Neural cell (in vitro differentiated cells): ENCODE data around the gene AKT1S1. TPM values are rescaled to one million over a fixed set of nuclear protein-coding genes. Genes with fewer than 3 reads are reported as not detected.

ENCODE experiments used
- H2AFZ ChIP-seq: fragments of 200-600, 300-800 bp; sonication (generic), shearing (Covaris generic); 2 replicates; pipeline ENCODE4 v1.6.0; 2014; ENCODE audit warnings: low read depth, mild to moderate bottlenecking, antibody characterized with exemption, low read length, moderate library complexity
- H3F3A ChIP-seq: fragments of 200-600 bp; shearing (Covaris generic); 2 replicates; pipeline ENCODE4 v1.6.1; 2016; ENCODE audit warnings: mild to moderate bottlenecking, moderate library complexity, mixed read lengths, antibody characterized with exemption, low read length; ENCODE audit not compliant: insufficient read depth, poor library complexity, severe bottlenecking
- H3K27ac ChIP-seq: fragments of 200-600, 300-800 bp; sonication (generic), shearing (Covaris generic); 2 replicates; pipeline ENCODE4 v1.5.1; 2014; ENCODE audit warnings: mild to moderate bottlenecking, low read length, moderate library complexity
- H3K27me3 ChIP-seq: fragments of 300-800, 200-600 bp; sonication (generic), shearing (Covaris generic); 2 replicates; pipeline ENCODE4 v1.6.0; 2014; ENCODE audit warnings: mild to moderate bottlenecking, low read depth, low read length, moderate library complexity; ENCODE audit not compliant: insufficient read depth
- H3K36me3 ChIP-seq: fragments of 300-800, 200-600 bp; sonication (generic), shearing (Covaris generic); 2 replicates; pipeline ENCODE4 v1.5.1; 2014; ENCODE audit warnings: mild to moderate bottlenecking, antibody characterized with exemption, low read length, moderate library complexity; ENCODE audit not compliant: insufficient read depth
- H3K4me2 ChIP-seq: fragments of 300-800, 200-600 bp; sonication (generic), shearing (Covaris generic); 2 replicates; pipeline ENCODE4 v1.6.0; 2014; ENCODE audit warnings: mild to moderate bottlenecking, low read length
- H3K4me3 ChIP-seq: fragments of 300-800, 200-600 bp; sonication (generic), shearing (Covaris generic); 2 replicates; pipeline ENCODE4 v1.5.1; 2014; ENCODE audit warnings: mild to moderate bottlenecking, low read length, moderate library complexity
- H3K79me2 ChIP-seq: fragments of 200-600 bp; shearing (Covaris generic); replicated peaks from 2 replicates; pipeline ENCODE4 v1.6.0; 2014; ENCODE audit warnings: mild to moderate bottlenecking, low read length, moderate library complexity; ENCODE audit not compliant: insufficient read depth
- H3K9ac ChIP-seq: fragments of 300-800, 200-600 bp; sonication (generic), shearing (Covaris generic); 2 replicates; pipeline ENCODE4 v1.6.1; 2016; ENCODE audit warnings: mild to moderate bottlenecking, low read length, mixed read lengths
- H3K9me2 ChIP-seq: fragments of 200-600 bp; shearing (Covaris generic); 2 replicates; pipeline ENCODE4 v1.6.1; 2016; ENCODE audit warnings: mild to moderate bottlenecking, low read length, mixed read lengths; ENCODE audit not compliant: insufficient read depth
- H3K9me3 ChIP-seq: fragments of 200-600, 300-800 bp; sonication (generic), shearing (Covaris generic); 2 replicates; pipeline ENCODE4 v1.6.1; 2016; ENCODE audit warnings: mild to moderate bottlenecking, mixed run types, low read length, moderate library complexity, mixed read lengths
- H4K20me1 ChIP-seq: fragments of 200-600 bp; shearing (Covaris generic); 2 replicates; pipeline ENCODE4 v1.6.1; 2016; ENCODE audit warnings: mild to moderate bottlenecking, mixed run types; ENCODE audit not compliant: insufficient read depth
- CTCF ChIP-seq: fragments of 450-650 bp; IDR thresholded peaks from 2 replicates; pipeline ENCODE4 v1.5.1; 2014; ENCODE audit warnings: antibody characterized with exemption, mild to moderate bottlenecking, moderate library complexity; ENCODE audit not compliant: poor library complexity, severe bottlenecking
- EP300 ChIP-seq: fragments of 450-650 bp; conservative IDR thresholded peaks from 2 replicates; pipeline ENCODE4 v1.6.1; 2014; ENCODE audit warnings: antibody characterized with exemption, mild to moderate bottlenecking, moderate library complexity; ENCODE audit not compliant: poor library complexity, severe bottlenecking
- EZH2 ChIP-seq: fragments of 200-600, 300-800 bp; shearing (Covaris generic), sonication (generic); IDR thresholded peaks from 2 replicates; pipeline ENCODE4 v1.6.1; 2014; ENCODE audit warnings: antibody characterized with exemption, low read length, borderline replicate concordance, mild to moderate bottlenecking; ENCODE audit not compliant: insufficient read depth, poor library complexity, severe bottlenecking
- MXI1 ChIP-seq: fragments of 450-650 bp; conservative IDR thresholded peaks from 2 replicates; pipeline ENCODE4 v1.6.1; 2014; ENCODE audit warnings: antibody characterized with exemption, mild to moderate bottlenecking; ENCODE audit not compliant: poor library complexity, severe bottlenecking
- POLR2AphosphoS5 ChIP-seq: IDR thresholded peaks from 2 replicates; pipeline ENCODE4 v1.6.1; 2012
- RAD21 ChIP-seq: fragments of 450-650 bp; conservative IDR thresholded peaks from 2 replicates; pipeline ENCODE4 v1.6.1; 2014; ENCODE audit warnings: antibody characterized with exemption, mild to moderate bottlenecking, moderate library complexity
- REST ChIP-seq: IDR thresholded peaks from 2 replicates; pipeline ENCODE4 v1.6.1; 2012; ENCODE audit warnings: borderline replicate concordance
- SMC3 ChIP-seq: fragments of 450-650 bp; conservative IDR thresholded peaks from 2 replicates; pipeline ENCODE4 v1.6.1; 2014; ENCODE audit warnings: antibody characterized with exemption, mild to moderate bottlenecking, moderate library complexity; ENCODE audit not compliant: poor library complexity
- TAF1 ChIP-seq: IDR thresholded peaks from 2 replicates; pipeline ENCODE4 v1.6.1; 2012; ENCODE audit warnings: low read depth
- polyA plus RNA-seq: library from polyadenylated mRNA; depleted of rRNA; stranded (reverse); fragments of >200 nt; gene quantifications from 2 replicates; pipeline ENCODE4 v1.2.3, GENCODE V29; 2014

AKT1S1 gene
- polyA plus RNA-seq, 1 donor from 2014 or later, result 4.8 TPM

GRCh38 chr19:49904136-49904535 lies 27.0 kb upstream of the AKT1S1 start:
- Histone ChIP-seq H4K20me1 (no peaks in the 10 kb centered on the region), H3F3A (no peaks in the 10 kb centered on the region), H3K9ac (no peak overlapping the region), H2AFZ (no peak overlapping the region), H3K79me2 (no peaks in the 10 kb centered on the region), H3K4me3 (no peak overlapping the region), H3K9me3 (no peaks in the 10 kb centered on the region), H3K4me2 (no peak overlapping the region), H3K27ac (no peak overlapping the region), H3K9me2 (no peaks in the 10 kb centered on the region), H3K27me3 (no peaks in the 10 kb centered on the region), H3K36me3 (no peaks in the 10 kb centered on the region)
- TF ChIP-seq REST, result no peak
- TF ChIP-seq POLR2AphosphoS5, result no peak
- no peak for TF ChIP-seq EP300
- no peak for TF ChIP-seq TAF1
- no peak for TF ChIP-seq EZH2
- TF ChIP-seq SMC3, result no peak
- no peak for TF ChIP-seq RAD21
- no peak for TF ChIP-seq MXI1
- TF ChIP-seq CTCF, result no peak

- no peaks in the 10 kb centered on the region for H3K36me3 ChIP-seq
- no peak within 1 kb of the TSS for H3K27ac ChIP-seq
- H2AFZ ChIP-seq, result no peak within 1 kb of the TSS
- H3K4me2 ChIP-seq, result no peak within 1 kb of the TSS
- TF ChIP-seq CTCF (no peak), EP300 (no peak), REST (no peak), RAD21 (no peak), SMC3 (no peak), TAF1 (no peak), EZH2 (no peak), POLR2AphosphoS5 (no peak), MXI1 (no peak)
- no peaks in the 10 kb centered on the region for H3K9me3 ChIP-seq
- H3K79me2 ChIP-seq, result no peaks in the 10 kb centered on the region
- no peaks in the 10 kb centered on the region for H3K9me2 ChIP-seq
- no peaks in the 10 kb centered on the region for H4K20me1 ChIP-seq
- no peaks in the 10 kb centered on the region for H3F3A ChIP-seq
- H3K27me3 ChIP-seq, result no peaks in the 10 kb centered on the region
- H3K9ac ChIP-seq, result no peak within 1 kb of the TSS
- H3K4me3 ChIP-seq, result no peak within 1 kb of the TSS
These were observed 19.9 kb upstream of the AKT1S1 start, which contains the start of gene IL4I1 for GRCh38 chr19:49896863-49897621. Gene IL4I1, minus strand, starts transcription at chr19:49896887. Its CDS starts 727 bp downstream, at chr19:49896160.
